GM19043 (cell line): Measurements from ENCODE around the gene TMEM114.
"Not testable (repeated sequence)": the region's sequence is repeated elsewhere in the genome, so short reads cannot be mapped to it uniquely, and the experiment has no call there.

Experiments used
- ATAC-seq: cut with Tn5 transposase; IDR thresholded peaks from one replicate; pipeline ENCODE4 v1.9.1; 2021; ENCODE audit warnings: low read depth; ENCODE audit not compliant: unreplicated experiment

Gene TMEM114

DNA sequence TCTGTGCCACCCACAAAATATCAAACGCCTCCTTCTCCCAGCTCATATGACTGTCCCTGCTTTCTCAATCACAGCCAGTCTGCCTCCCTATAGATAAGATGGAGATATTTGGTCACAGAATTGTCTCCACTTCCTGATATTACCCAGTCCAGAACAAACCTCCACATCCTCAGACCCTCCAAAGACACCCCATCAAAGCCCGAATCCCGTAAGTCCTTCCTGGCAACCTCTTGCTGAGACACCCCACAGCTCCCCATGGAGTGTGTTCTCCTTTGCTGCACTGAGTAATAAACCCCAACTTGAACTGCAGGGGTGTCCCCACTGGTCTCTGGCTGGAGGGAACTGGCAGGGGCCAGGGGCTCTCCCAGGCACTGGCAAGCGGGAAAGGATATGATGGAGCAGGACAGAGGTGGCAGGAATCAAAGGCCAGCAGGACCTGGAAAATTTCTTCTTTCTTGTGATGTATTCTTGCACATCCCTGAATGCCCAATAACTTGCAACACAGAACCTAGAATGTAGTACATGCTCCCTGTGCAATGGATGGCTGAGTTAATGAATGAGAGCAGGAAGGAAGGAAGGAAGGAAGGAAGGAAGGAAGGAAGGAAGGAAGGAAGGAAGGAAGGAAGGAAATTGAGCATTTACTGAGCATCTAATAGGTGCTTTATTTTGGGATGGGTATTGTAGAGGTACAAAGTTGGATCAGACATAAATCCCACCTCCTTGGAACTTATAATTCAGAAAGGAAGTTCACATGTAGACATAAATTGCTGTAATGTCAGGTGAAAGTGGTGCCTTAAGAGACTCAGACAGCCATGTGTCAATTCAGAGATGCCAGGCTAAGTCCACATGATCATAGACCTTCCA is 13.9 kb downstream of the TMEM114 start:
- no peak for ATAC-seq

DNA sequence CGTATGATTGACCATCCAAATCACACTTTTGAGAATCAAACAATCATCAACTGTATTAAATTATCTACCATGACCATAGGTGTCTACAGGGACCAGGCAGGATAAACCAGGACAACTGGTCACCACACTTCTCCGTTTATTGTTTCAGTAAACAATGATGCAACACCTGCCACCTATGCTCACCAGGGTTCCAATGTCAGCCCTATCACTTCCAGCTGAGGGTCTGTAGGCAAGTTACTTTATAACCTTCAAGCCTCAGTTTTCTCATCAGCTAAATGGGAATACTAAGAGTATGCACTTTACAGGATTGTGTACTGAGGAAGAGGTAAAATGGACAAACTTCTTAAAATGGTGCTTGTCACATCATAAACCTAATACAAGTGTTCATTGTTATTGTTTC is 14.9 kb downstream of the TMEM114 start:
- ATAC-seq: no peak

DNA sequence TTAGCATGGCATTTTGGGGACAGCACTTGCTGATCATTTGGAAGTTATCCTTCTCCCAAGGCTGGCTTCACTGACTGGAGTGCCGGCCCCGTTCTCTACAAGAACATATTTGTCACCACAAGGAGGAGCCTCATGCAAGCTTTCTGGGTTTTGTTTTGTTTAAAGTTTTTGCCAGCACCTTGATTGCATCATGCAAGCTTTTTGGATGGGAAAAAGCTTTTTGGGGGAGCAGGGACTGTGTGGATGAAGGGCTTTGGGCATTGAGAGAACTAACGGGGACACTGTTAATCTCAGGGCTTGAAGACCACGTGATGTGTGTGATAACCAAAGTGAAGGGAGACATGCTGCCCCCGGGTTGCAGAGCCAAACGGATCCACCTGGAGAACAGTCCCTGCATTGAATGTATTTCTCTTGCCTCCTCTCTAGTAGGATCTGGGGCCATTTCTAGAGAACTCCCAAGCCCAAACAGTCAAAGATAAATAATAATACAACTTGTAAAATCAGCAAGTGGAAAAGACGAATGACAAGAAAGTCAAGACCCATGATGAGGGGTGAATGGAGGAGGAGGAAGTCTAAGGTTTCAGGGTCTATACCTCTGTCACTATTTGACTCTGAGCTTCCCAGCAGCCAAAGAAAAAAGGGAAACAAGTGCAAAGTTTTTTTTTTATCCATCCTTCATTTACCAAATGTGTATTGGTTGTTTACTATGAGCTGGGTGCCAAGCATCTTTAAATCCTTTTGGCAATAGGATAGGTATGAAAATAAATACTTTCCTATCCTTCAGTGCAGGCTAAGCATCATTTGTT is 17.2 kb downstream of the TMEM114 start:
- no peak for ATAC-seq

DNA sequence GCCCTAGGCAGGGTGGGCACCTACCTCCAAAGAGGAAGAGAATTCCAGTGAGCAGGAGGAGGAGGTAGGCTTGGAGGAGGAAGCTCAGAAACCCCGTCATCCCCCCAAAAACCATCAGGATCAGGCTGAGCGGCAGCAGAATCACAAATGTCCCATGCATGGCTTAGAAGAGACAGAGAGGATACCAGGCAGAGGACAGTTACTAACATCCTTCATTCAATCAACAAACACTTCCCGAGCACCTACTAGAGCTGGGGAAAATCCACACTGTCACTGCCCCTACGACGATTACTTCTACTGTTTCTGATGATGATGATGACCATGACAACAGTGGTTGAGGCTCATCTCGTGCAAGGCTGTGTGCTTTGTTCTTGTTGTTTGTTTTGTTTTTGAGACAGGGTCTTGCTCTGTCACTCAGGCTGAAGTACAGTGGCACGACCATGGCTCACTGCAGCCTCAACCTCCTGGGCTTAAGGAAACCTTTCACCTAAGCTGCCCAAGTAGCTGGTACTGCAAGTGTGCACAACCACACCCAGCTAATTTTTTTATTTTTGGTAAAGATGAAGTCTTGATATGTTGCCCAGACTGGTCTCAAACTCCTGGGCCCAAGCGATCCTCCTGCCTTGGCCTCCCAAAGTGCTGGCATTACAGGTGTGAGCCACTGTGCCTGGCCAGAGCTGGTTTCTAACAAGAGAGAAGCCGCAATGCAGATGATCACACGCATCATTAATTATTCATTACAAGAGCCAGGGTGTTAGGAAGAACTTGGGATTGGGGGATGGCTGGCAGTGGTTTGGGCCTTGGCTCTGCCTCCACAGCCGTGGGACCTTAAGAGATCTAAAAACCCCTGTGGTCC is 18.0 kb downstream of the TMEM114 start:
- ATAC-seq: no peak

- no peak for ATAC-seq
These were observed 19.2 kb downstream of the TMEM114 start for GRCh38 chr16:8571061-8571596.

- ATAC-seq: not testable (repeated sequence)
These were observed 19.9 kb downstream of the TMEM114 start for GRCh38 chr16:8570393-8570792.

DNA sequence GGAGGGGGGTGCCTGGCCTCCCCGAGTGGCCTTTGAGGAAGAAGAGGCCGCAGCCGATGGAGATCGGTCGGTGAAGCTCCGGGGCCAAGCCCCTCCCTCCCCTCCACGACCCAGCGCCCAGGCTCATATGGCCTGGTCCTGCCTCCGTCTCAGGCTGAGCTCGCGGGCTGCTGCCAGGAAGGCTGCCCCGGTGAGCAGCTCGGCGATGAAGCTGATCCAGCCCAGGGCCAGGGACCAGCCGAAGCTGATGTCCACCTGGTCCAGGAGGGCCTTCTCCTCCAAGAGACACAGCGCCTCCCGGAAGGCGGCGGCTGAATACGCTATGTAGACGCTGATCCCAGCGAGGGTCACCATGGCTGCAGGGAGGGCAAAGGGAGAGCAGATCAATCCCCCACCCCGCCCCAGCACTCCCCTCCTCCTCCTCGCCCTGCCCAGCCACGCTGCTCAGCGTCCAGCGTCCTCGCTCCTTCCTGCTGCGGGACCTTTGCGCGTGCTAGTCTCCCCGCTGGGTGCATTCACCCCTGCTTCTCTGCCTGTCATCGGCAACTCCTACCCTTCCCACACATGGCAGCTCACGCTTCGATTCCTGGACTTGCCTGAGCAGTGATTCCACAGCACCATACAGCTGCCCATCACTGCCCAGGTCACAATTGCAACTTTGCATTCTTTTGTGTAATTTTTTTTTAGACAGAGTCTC is 20.5 kb downstream of the TMEM114 start:
- no peak for ATAC-seq

DNA sequence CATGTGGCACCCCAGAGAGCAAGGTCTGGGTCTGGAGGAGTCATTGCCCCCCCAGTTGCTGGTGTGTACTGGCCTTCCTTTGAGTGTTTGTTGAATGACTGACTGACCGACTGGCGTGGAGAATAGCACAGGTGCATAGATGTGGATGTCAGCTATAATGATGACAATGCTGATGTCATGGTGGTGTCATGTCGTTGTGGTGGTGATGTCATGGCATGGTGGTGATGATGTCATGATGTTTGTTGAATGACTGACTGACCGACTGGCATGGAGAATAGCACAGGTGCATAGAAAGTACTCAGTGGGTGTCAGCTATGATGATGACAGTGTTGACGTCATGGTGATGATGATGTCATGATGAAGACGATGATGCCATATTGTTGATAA is 22.1 kb downstream of the TMEM114 start:
- ATAC-seq: no peak

DNA sequence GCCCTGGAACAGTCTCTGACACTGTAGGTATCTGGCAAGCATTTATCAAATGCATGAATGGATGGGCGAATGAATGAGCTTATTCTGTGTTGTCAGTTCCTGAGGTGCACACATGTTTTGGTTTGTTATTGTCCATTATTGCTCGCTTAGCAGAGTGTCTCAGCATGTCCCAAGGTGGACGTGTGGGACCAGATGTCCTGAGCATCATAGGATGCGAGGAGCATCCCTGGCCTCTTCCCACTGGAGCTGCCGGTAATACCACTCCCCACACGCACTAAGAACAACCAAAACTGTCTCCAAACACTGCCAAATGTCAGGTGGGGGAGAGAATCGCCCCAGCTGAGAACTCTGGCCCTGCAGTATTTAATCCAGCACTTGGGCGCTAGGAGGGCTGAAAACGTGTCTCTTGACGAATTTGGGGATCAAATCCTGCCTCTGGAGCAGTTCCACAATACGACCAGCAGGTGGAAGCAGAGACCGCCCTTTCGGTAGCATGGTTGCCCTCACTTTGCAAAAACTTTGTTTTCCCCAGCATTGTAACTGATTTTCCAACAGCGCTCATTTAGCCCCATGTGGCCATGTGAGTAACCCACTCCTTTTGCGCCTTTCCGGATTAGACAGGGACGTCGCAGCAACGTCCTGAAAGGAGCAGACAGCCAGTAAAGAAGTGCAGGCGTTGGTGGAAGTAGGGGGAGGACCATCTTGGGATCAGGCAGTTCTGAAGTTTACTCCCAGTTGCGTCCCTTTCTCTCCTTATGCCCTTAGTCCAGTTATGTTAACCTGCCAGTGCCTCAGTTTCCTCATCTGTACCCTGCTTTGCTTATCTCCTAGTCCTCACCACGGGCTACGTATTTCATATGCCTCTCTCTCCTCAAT is 22.7 kb downstream of the TMEM114 start:
- ATAC-seq: peak; percentile 95

DNA sequence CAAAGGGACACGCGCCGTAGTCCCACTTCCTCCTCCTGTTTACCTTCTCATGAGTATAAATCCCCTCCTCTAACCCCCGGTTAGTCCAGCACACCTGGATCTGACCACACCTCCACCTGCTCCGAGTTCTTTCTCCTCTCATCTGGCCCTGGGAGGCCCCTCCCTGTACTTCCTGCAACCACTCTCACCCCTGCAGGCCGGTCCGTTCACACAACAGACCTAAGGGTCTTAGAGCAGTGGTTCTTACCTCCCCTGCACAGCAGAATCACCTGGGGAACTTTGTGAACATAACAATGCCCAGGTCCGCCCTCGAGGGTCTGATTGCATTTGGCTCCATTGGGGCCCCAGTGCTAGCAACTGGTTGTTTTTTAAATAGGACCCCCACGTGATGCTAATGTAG is 24.8 kb downstream of the TMEM114 start:
- no peak for ATAC-seq

GRCh38 chr16:8564934-8565345 is 25.4 kb downstream of the TMEM114 start:
- no peak for ATAC-seq

DNA sequence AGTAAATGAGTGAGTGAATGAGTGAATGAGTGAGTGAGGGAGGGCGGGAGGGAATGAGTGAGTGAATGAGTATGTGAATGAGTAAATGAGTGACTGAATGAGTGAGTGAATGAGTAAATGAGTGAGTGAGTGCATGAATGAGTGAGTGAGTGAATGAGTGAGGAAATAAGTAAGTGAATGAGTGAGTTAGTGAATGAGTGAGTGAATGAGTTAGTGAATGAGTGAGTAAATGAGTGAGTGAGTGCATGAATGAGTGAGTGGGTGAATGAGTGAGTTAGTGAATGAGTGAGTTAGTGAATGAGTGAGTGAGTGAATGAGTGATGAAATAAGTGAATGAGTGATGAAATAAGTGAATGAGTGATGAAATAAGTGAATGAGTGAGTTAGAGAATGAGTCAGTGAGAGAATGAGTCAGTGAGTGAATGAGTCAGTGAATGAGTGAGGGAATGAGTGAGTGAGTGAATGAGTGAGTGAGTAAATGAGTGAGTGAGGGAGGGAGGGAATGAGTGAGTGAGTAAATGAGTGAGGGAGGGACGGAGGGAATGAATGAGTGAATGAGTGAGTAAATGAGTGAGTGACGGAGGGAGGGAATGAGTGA is 26.3 kb downstream of the TMEM114 start:
- not testable (repeated sequence) for ATAC-seq

GRCh38 chr16:8561496-8561895 is 28.8 kb downstream of the TMEM114 start:
- no peak for ATAC-seq

GRCh38 chr16:8555400-8555799 is 34.9 kb downstream of the TMEM114 start:
- no peak for ATAC-seq

GRCh38 chr16:8554881-8555280 is 35.4 kb downstream of the TMEM114 start:
- ATAC-seq: no peak

- ATAC-seq: no peak
These were observed 36.3 kb downstream of the TMEM114 start for GRCh38 chr16:8554022-8554421.

DNA sequence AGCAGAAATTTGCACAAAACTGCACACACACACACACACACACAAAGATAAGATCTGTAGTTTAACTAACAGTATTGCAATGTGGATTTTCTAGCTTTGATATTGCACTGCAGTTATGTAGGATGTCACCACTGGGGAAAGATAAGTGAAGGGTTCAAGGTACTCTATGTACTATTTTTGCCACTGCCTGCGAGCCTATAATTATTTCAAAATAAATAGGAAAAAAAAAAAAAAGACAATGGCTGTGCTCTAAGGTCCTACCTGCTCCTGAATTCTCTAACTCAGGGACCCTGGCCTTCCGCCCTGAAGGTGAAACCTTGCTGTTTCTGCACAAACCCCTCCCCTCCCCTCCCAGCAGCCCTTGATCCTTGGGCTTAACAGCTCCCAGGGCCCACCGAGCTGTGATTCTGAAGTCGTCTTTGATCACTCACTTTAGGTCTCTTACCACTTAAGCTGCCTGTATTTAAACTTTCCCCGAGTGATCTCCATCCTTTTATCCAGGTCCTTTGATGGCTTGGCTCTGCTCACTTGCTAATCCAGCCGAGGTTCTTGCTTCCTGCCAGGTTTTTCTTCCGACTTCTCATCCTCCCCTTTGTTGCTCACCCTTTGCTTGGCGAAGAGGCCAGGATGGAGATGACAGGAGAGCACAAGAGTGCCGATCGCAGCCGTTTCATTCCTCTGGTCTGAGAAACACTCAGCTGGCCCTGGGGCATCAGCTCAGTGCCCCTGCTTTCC is 37.7 kb downstream of the TMEM114 start:
- ATAC-seq: no peak
